Stimulated activated CD8-positive, alpha-beta memory T cell treated with anti-CD3 and anti-CD28 coated beads, Interleukin-15, amount 100 ng/mL, for 48 hours (primary cell): Measurements from ENCODE around the gene CPB2.

Experiments used
- DNase-seq, 2 donors: peaks; one replicate each; pipeline ENCODE4 v3.0.0-alpha.2; 2020; ENCODE audit warnings: low read depth in 2 of 2

Gene CPB2

GRCh38 chr13:46050771-46051170 lies 54.1 kb downstream of the CPB2 start:
- no peak for DNase-seq

DNA sequence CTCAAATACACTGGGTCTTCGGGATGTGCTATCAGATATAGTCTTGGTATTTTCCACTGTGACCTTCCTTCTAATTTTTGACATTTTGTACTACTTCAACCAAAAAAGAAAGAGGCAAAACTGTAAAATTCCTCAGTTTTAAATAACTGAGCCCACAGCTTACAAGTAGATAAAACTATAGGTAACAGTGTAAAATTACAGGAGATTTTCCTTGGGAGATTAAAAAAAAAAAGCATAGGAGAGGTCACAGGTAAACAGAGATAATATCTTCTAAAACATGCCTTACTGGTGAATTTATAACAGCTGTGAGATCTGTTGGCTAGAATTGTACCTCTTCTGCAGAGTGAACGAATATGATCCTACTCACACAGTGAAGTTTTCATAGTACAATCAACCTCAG lies 59.4 kb downstream of the CPB2 start:
- DNase-seq = no peak

GRCh38 chr13:46043647-46044046 lies 61.2 kb downstream of the CPB2 start:
- no peak for DNase-seq

GRCh38 chr13:46041419-46041839 lies 63.4 kb downstream of the CPB2 start:
- no peak for DNase-seq

GRCh38 chr13:46040763-46041162 lies 64.1 kb downstream of the CPB2 start:
- no peak for DNase-seq

- no peak for DNase-seq
Observed at GRCh38 chr13:46039411-46040182, 65.2 kb downstream of the CPB2 start.

GRCh38 chr13:46038296-46038695 lies 66.5 kb downstream of the CPB2 start:
- DNase-seq = no peak

GRCh38 chr13:46035066-46035465 lies 69.8 kb downstream of the CPB2 start:
- no peak for DNase-seq

DNA sequence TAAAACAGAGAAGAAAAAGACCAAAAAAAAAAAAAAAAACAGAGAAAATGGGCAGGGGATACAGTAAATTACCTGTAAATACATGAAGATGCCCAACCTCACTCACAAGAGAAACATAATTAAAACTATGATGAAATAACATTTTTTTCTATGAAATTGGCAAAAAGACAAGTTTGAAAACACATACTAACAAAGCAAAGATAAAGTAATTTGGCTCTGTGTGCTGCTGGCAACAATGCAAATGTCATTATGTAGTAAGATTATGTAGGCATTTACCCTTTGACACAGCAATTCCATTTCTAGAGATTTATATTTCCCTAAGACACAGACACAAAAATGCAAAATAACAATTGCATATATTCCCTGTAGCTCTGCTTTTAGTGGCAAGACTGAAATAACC lies 72.5 kb downstream of the CPB2 start:
- DNase-seq = no peak

DNA sequence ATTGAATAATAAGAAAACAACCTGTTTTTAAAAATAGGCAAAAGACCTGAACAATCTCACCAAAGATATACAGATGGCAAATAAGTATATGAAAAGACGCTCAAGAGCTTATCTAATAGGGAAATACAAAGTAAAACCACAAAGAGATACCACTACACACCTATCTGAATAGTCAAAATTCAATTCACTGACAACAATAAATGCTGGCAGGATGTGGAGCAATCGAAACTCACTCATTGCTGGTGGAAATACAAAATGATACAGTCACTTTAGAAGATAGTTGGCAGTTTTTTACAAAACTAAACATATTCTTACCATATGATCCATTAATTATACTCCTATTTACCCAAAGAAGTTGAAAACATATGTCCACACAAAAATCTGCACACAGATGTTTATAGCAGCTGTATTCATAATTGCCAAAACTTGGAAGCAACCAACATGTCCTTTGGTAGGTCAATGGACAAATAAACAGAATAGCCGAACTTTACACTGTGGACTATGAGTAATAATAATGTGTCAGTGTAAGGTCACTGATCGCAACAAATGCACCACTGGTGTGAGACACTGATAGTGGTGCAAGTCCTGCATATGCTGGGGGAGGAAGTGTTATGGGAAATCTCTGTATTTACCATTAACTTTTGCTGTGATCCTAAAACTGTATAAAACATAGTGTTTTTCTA lies 73.1 kb downstream of the CPB2 start:
- DNase-seq = no peak

GRCh38 chr13:46025157-46025556 lies 79.7 kb downstream of the CPB2 start:
- DNase-seq = no peak

DNA sequence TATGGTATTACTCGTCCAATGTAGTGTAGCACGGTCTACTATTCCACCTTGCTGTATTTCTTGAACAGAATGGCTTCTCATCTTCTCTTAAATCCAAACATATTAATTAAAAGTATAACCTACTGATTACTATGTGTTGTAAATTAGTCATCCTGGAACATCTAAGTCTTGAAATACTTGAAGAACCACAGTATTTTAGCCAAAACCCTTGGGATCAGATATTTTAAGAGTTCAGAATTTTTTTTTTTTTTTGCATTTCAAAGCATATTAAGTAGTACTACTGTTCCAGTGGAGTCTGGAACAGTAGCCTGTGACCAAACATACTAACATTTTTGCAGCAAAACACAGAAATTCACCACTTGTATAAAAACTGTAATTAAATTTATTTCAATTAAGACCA lies 82.4 kb downstream of the CPB2 start:
- DNase-seq = no peak

DNA sequence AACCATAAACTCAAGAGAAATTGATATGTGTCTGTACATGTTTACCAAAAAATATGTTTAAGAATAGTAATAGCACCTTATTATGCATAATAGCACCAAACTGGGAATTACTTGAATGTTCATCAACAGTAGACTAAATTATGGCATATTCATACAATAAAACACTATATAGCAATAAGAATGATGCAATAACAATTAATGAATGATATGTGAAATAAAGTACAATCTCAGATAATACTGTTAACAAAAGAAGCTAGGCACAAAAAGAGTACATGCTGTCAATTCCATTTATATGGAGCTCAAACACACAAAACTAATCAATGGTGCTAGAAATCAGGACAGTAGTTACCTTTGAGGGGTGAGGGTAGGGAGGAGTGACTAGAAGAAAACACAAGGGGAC lies 88.6 kb downstream of the CPB2 start:
- no peak for DNase-seq

DNA sequence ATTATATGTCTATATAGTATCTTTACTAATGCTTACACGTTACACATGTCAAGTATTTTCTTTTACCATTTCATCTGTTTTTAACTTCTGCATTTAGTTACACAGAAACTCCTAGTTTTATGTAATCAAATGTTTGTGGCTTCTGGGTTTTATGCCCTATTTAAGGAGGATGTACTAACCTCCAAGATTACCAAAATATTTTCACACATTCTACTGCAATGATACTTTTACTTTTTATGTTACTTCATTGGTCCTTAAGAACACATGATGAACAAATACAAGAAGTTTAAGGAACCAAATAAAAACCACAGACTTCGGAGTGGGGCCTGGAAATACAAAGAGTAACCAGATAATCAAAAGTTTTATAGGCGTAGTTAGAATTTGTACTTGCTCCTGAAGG lies 89.5 kb downstream of the CPB2 start:
- DNase-seq = no peak

DNA sequence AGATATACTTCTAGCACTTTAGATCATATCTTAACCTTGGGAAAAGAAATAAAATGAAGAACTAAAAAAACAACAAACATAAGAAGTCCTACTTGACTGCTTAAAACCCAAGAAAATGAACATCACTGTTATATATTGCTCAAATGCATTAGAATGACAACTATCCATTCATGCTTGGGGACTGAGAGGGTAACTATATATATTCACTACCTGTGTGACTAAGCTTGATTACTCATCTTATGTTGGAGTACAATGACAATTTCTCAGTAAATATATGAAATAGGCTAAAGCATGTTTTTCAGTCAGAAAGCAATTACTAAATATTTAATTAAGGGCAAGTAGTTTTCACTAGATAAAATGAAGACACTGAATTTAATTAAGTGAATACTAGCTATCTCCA lies 92.4 kb downstream of the CPB2 start:
- no peak for DNase-seq

- no peak for DNase-seq
Observed at GRCh38 chr13:46010148-46010547, 94.7 kb downstream of the CPB2 start.

- DNase-seq = no peak
Observed at GRCh38 chr13:46008631-46009030, 96.2 kb downstream of the CPB2 start.

- no peak for DNase-seq
Observed at GRCh38 chr13:46006688-46007452, 98.0 kb downstream of the CPB2 start.

GRCh38 chr13:46004491-46004890 lies 100.3 kb downstream of the CPB2 start:
- no peak for DNase-seq
